ENCODE data around the gene TPO.
"Not testable (repeated sequence)": the region's sequence is repeated elsewhere in the genome, so short reads cannot be mapped to it uniquely, and the experiment has no call there.

The TPO gene

GRCh38 chr2:1405967-1406366 is 7.3 kb upstream of the TPO start:
- no peak for DNase-seq (ENCODE audit: low read depth)

- DNase-seq (ENCODE audit: low read depth): no peak
Measured at GRCh38 chr2:1406434-1406833, 6.8 kb upstream of the TPO start.

GRCh38 chr2:1407950-1408675 is 5.2 kb upstream of the TPO start:
- DNase-seq (ENCODE audit: low read depth): no peak

- no peak for DNase-seq (ENCODE audit: low read depth)
Measured at GRCh38 chr2:1414121-1414520, 858 bp downstream of the TPO start.

- DNase-seq (ENCODE audit: low read depth): not testable (repeated sequence)
Measured at GRCh38 chr2:1414901-1415300, 1.6 kb downstream of the TPO start.

- DNase-seq (ENCODE audit: low read depth): no peak
Measured at GRCh38 chr2:1415501-1415900, 2.2 kb downstream of the TPO start.

GRCh38 chr2:1418566-1418965 is 5.3 kb downstream of the TPO start:
- DNase-seq (ENCODE audit: low read depth): no peak

- DNase-seq (ENCODE audit: low read depth): no peak
Measured at GRCh38 chr2:1420746-1421480, 7.7 kb downstream of the TPO start.

GRCh38 chr2:1421731-1422130 is 8.5 kb downstream of the TPO start:
- no peak for DNase-seq (ENCODE audit: low read depth)

- no peak for DNase-seq (ENCODE audit: low read depth)
Measured at GRCh38 chr2:1422131-1422530, 8.9 kb downstream of the TPO start.

- DNase-seq (ENCODE audit: low read depth): no peak
Measured at GRCh38 chr2:1422716-1423285, 9.5 kb downstream of the TPO start.

GRCh38 chr2:1427086-1427485 is 13.8 kb downstream of the TPO start:
- no peak for DNase-seq (ENCODE audit: low read depth)

GRCh38 chr2:1429895-1430294 is 16.6 kb downstream of the TPO start:
- no peak for DNase-seq (ENCODE audit: low read depth)

- DNase-seq (ENCODE audit: low read depth): no peak
Measured at GRCh38 chr2:1430491-1430890, 17.2 kb downstream of the TPO start.

GRCh38 chr2:1431886-1432400 is 18.7 kb downstream of the TPO start:
- DNase-seq (ENCODE audit: low read depth): no peak

GRCh38 chr2:1432726-1433125 is 19.5 kb downstream of the TPO start:
- DNase-seq (ENCODE audit: low read depth): no peak

GRCh38 chr2:1436369-1436768 is 23.1 kb downstream of the TPO start:
- no peak for DNase-seq (ENCODE audit: low read depth)

GRCh38 chr2:1437101-1437500 is 23.8 kb downstream of the TPO start:
- DNase-seq (ENCODE audit: low read depth): no peak

- DNase-seq (ENCODE audit: low read depth): no peak
Measured at GRCh38 chr2:1437537-1437936, 24.3 kb downstream of the TPO start.

- DNase-seq (ENCODE audit: low read depth): no peak
Measured at GRCh38 chr2:1438972-1439371, 25.7 kb downstream of the TPO start.

GRCh38 chr2:1440581-1440980 is 27.3 kb downstream of the TPO start:
- no peak for DNase-seq (ENCODE audit: low read depth)

- DNase-seq (ENCODE audit: low read depth): no peak
Measured at GRCh38 chr2:1446301-1446700, 33.0 kb downstream of the TPO start.

GRCh38 chr2:1448009-1448408 is 34.7 kb downstream of the TPO start:
- no peak for DNase-seq (ENCODE audit: low read depth)
